GM19238 (cell line): ENCODE results near the gene CASP12.
"Not testable (repeated sequence)": the region's sequence is repeated elsewhere in the genome, so short reads cannot be mapped to it uniquely, and the experiment has no call there.

Experiments
- DNase-seq: peaks from one replicate; pipeline ENCODE4 v3.0.0; 2011; ENCODE audit warnings: low spot score; ENCODE audit not compliant: insufficient read length

CASP12 gene

DNA sequence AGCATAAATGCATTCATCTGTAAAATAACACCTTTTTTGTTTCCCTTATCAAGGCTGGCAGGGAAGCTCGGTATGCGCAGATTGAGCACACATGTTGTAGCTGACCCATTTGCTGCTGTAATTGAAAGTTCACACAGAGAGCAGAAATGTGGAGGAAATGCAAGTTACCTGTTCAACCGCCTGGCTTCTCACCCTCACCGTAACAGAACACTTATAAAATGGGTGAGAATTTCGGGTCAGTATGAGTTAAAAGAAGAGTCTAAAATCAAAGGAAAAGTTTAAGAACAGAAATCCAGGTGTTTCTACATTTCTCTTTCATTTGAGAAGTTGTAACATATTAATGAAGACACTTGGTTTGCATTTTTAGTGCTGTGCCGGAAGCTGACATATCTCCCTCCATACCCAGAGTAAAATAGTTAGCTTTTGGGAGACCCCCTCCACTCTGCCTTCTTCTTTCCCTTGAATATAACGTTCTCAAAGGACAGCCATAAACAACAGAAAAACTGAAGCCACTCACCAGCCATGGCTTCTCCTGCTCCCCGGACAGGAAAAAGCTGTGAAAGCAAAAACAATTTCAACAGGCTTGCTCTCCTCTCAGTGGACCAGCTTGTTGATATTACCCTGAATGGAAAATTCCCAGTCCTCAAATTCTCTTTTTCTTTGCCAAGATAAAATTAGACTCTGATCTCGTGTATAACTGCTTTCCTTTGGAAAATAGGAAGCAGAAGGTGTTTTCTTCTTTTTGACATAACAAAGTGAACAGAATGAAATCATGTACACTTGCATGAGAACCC is at the start of gene CASP12:
Gene CASP12, minus strand, starts transcription at position 570 of the 794 bp plus-strand sequence.
- no peak for DNase-seq

DNA sequence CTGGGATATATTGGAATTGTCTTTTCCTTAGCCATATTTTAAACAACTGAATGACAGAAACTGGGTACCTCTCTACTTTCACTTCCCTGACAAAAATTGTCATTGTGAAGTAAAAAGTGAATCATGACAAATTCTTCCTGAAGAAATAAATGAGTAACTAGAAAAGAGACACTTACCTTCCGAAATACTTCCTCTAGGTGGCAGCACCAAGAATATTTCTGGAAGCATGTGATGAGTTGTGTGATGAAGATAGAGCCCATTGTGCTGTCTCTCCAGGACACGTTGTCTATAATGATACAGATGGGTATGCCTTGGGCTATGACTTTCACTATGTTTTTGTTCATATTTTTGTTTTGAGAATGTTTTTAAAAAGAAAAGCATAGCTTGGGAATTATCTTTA is 48.6 kb upstream of the CASP12 start:
- no peak for DNase-seq

- DNase-seq: no peak
Observed at GRCh38 chr11:104944076-104944475, 45.8 kb upstream of the CASP12 start.

- no peak for DNase-seq
Observed at GRCh38 chr11:104943561-104943960, 45.3 kb upstream of the CASP12 start.

- no peak for DNase-seq
Observed at GRCh38 chr11:104934594-104934993, 36.3 kb upstream of the CASP12 start.

GRCh38 chr11:104934073-104934472 is 35.8 kb upstream of the CASP12 start:
- DNase-seq: not testable (repeated sequence)

DNA sequence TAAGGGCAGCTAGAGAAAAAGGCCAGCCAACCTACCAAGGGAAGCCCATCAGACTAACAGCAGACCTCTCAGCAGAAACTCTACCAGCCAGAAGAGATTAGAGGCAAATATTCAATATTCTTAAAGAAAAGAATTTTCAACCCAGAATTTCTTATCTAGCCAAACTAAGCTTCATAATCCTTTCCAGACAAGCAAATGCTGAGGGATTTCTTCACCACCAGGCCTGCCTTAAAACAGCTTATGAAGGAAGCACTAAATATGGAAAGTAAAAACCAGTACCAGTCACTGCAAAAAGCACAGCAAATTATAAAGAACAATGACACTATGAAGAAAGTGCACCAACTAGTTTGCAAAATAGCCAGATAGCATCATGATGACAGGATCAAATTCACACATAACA is 30.6 kb upstream of the CASP12 start:
- DNase-seq: no peak

DNA sequence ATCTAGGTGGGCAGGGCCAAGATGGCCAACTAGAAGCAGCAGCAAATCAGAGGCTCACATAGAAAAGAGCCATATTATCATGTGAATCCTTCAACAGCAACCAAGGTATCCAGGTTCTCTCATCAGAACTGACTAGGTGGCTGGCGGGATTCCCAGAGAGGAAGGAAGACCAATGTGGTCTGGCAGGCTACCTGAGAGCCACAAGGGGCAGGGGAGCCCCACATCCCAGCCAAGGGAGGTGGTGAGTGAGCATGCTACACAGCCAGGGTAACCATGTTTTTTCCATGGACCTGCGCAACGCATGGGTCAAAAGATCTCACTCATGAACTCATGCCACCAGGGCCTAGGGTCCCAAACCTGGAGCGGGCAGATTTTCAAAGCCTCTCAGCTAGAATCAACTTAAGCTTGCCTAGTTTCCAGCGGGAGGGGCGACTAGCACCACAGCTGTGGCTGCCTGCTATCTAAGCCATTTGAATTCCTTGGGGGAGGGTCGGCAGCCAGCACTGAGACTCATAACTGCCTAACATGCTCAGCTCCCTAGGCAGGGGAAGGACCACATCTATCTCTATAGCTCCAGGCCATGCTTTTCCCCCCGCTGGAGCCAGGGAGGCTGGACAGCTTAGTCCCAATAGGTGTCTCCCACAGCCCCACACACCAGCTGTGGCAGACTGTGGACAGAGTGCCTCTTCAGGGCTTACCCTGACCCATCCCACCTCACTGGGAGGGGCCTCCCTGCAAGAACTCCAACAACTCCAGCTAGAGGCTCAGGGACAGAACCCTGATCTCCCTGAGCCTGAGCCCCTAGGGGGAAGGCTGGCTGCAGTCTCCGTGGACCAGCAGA is 28.7 kb upstream of the CASP12 start:
- DNase-seq: no peak

DNA sequence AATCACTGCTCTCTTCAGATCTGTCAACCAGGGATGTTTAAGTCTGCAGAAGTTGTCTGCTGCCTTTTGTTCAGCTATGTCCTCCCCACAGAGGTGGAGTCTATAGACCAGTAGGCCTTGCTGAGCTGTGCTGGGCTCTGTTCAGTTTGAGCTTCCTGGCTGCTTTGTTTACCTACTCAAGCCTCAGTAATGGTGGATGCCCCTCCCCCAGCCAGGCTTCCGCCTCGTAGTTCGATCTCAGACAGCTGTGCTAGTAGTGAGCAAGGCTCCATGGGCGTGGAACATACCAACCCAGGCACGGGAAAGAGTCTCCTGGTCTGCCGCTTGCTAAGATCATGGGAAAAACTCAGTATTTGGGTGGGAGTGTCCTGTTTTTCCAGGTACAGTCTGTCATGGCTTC is 27.6 kb upstream of the CASP12 start:
- no peak for DNase-seq

GRCh38 chr11:104918113-104918824 is 20.0 kb upstream of the CASP12 start:
- no peak for DNase-seq

GRCh38 chr11:104917271-104918112 is 19.2 kb upstream of the CASP12 start:
- DNase-seq: no peak

GRCh38 chr11:104916442-104916841 is 18.2 kb upstream of the CASP12 start:
- no peak for DNase-seq

DNA sequence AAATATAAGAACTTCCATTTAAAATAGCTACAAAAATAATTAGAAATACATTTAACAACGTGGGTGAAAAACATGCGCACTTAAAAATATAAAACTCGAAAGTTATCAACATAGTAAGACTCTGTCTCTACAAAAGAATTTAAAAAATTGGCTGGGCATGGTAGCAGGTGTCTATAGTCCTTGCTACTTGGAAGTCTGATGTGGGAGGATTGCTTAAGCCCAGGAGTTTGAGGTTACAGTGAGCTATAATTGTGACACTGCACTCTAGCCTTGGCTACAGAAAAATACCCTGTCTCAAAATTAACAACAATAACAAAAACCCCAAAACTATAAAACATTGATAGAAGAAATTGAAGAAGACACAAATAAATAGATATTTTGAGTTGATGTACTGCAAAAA is 13.8 kb upstream of the CASP12 start:
- DNase-seq: no peak

DNA sequence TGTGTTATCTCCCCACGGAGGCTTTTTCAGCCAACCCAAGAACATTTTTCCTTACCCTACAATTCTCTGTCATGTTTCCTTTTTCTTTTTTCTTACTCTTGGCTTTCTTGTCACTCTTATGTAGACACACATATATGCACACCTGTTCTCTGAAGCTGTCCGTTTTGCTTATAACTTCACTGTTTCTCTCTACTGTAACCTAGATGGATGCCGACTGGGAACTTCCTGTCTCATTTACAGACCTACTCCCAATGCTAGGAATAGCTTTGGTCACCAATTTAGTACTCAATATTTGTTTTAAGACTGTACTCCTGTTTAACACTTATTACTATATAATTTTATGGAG is 9.9 kb upstream of the CASP12 start:
- no peak for DNase-seq

DNA sequence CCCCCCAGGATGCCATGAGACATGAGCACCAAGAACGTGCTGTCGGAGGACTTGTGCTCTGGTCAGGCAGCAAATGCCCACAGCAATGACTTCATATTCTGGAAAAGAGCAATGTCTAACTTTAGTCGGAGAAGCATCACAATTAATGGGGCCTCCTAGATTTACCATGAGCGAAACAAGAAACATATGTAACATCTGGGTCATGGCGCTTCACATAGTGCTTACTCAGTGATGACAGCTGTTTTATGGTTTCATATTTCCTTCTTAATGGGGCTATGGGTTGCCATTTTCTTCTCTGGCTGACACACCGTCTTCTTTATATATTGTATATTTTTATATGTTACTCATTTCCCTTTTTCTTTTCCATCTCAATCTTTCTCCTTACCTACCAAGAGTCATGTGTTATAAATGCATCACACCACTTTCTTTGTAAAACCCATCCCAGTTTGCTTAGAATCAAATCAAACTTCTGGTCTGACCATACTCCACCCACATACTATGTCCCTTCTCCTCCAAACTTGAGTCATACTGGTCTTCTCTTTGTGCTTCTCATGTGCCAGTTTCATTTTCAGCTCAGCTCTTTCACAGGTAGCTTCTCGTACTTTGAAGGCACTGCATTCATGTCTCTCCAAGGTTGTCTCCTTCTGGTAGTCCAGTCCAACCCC is 9.4 kb upstream of the CASP12 start:
- no peak for DNase-seq

DNA sequence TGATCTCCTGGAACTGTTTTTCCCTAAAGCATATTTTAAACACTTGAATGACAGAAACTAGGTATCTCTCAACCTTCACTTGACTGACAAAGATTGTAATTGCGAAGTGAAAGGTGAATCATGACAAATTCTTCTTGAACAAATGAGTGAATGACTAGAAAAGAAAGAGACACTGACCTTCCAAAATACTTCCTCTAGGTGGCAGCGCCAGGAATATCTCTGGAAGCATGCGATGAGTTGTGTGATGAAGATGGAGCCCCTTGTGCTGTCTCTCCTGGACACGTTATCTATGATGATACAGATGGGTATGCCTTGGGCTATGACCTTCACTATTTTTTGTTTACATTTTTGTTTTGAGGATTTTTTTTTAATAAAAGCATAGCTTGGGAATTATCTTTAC is 7.0 kb upstream of the CASP12 start:
- no peak for DNase-seq

DNA sequence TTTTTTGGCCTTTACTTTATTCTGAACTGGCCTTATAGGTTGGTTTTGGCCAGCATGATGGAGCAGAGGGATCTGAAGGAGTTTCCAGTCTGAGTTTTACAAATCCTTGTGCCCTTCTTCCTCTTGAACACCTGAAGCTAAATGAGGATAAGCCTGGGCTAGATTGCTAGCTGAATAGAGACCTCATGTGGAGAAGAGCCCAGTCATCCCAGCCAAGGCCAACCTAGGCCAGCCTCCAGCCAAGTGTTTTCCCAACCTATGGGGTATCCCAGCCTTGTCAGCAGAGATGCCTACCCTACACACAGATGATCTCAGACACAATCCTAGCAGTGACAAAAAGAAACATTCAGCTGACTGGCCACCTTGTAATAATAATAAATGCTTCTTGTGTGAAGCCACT is 966 bp upstream of the CASP12 start:
- DNase-seq: no peak

DNA sequence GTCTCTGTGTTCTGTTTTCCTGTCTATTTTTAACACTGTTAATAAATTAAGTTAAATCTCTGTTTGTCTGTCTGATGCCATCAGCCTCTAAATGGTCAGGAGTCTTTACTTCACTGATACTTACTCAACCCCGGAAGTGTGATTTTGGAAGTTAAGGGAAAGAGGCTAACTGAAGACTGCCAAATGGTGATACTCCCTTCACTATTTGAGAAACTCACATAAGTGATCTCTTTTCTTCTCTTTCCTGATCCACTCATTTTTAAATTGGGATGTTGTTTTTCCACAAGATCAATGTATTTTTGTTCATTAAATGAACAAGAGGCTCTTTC is 389 bp upstream of the CASP12 start:
- no peak for DNase-seq

DNA sequence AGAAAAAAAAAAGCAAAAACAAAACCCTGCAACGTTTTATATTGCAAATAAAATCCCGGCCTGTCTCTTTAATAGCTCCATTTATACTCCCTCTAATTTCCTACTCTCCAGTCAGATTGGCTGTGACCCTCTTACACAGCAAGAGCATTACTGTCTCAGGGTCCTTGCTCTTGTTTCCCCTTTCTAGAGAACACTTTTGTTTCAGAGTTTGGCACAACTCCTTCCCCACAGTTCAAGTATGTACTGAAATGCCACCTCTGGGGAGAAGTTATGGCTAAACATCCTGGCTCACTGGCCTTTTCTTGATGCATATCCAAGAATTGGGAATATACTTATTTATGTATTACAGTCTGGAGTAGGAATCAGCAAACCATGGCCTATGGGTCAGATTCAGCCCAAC is 2.6 kb downstream of the CASP12 start:
- DNase-seq: no peak

GRCh38 chr11:104893876-104894275 is 4.4 kb downstream of the CASP12 start:
- DNase-seq: no peak
